ENCODE measurements around the gene LRP1.

LRP1 gene

GRCh38 chr12:57182918-57183575 lies 54.8 kb downstream of the LRP1 start:
- no peak for TF ChIP-seq EZH2phosphoT487 (IDR thresholded peaks at IDR 0.05; ENCODE audit: borderline replicate concordance)
- peak; percentile 93 for TF ChIP-seq CTCF (conservative IDR thresholded peaks at IDR 0.05; ENCODE audit: low read length)
- Histone ChIP-seq H4K20me1 (ENCODE audit: insufficient read depth, low read length, poor library complexity, severe bottlenecking) (no peaks in the 10 kb centered on the region), H3K27me3 (ENCODE audit: insufficient read depth, low read length, poor library complexity, severe bottlenecking) (no peaks in the 10 kb centered on the region), H3K9me3 (ENCODE audit: insufficient read depth, low read depth, low read length) (no peaks in the 10 kb centered on the region), H3K9me2 (replicated peaks; ENCODE audit: low read depth, low read length) (no peaks in the 10 kb centered on the region), H3F3A (ENCODE audit: low read depth) (no peaks in the 10 kb centered on the region), H3K4me1 (ENCODE audit: insufficient read depth, low read length, poor library complexity, severe bottlenecking) (no peaks in the 10 kb centered on the region), H3K9ac (ENCODE audit: low read depth, low read length, poor library complexity, severe bottlenecking) (no peak overlapping the region), H2AFZ (ENCODE audit: low read length) (no peak overlapping the region), H3K4me2 (ENCODE audit: low read depth, low read length, poor library complexity, severe bottlenecking) (no peak overlapping the region), H3K36me3 (ENCODE audit: insufficient read depth, low read length) (no peaks in the 10 kb centered on the region), H3K79me2 (ENCODE audit: insufficient read depth, low read length) (no peaks in the 10 kb centered on the region), H3K4me3 (ENCODE audit: low read length, poor library complexity, severe bottlenecking) (no peak overlapping the region)

- Histone ChIP-seq H3K4me3 (ENCODE audit: low read length, poor library complexity, severe bottlenecking) (no peak overlapping the region), H3K9ac (ENCODE audit: low read depth, low read length, poor library complexity, severe bottlenecking) (no peak overlapping the region), H3K4me2 (ENCODE audit: low read depth, low read length, poor library complexity, severe bottlenecking) (no peak overlapping the region), H3K36me3 (ENCODE audit: insufficient read depth, low read length) (no peaks in the 10 kb centered on the region), H3K9me2 (replicated peaks; ENCODE audit: low read depth, low read length) (no peaks in the 10 kb centered on the region), H2AFZ (ENCODE audit: low read length) (no peak overlapping the region), H4K20me1 (ENCODE audit: insufficient read depth, low read length, poor library complexity, severe bottlenecking) (no peaks in the 10 kb centered on the region), H3K27me3 (ENCODE audit: insufficient read depth, low read length, poor library complexity, severe bottlenecking) (no peaks in the 10 kb centered on the region), H3K9me3 (ENCODE audit: insufficient read depth, low read depth, low read length) (no peaks in the 10 kb centered on the region), H3F3A (ENCODE audit: low read depth) (no peaks in the 10 kb centered on the region), H3K4me1 (ENCODE audit: insufficient read depth, low read length, poor library complexity, severe bottlenecking) (no peaks in the 10 kb centered on the region), H3K79me2 (ENCODE audit: insufficient read depth, low read length) (no peaks in the 10 kb centered on the region)
- TF ChIP-seq EZH2phosphoT487 (IDR thresholded peaks at IDR 0.05; ENCODE audit: borderline replicate concordance) (no peak), CTCF (conservative IDR thresholded peaks at IDR 0.05; ENCODE audit: low read length) (no peak)
These were observed 55.8 kb downstream of the LRP1 start for GRCh38 chr12:57183939-57184725.

DNA sequence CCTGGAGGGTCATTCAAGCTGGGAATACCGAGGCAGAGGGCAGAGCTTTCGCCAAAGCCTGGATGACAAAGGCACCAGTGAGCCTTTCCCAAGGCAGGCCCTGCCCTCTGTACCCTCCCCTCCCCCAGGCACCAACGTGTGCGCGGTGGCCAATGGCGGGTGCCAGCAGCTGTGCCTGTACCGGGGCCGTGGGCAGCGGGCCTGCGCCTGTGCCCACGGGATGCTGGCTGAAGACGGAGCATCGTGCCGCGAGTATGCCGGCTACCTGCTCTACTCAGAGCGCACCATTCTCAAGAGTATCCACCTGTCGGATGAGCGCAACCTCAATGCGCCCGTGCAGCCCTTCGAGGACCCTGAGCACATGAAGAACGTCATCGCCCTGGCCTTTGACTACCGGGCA lies 57.1 kb downstream of the LRP1 start:
- no peak overlapping the region for H3K9ac ChIP-seq (ENCODE audit: low read depth, low read length, poor library complexity, severe bottlenecking)
- H3K27me3 ChIP-seq (ENCODE audit: insufficient read depth, low read length, poor library complexity, severe bottlenecking) = no peaks in the 10 kb centered on the region
- no peaks in the 10 kb centered on the region for H4K20me1 ChIP-seq (ENCODE audit: insufficient read depth, low read length, poor library complexity, severe bottlenecking)
- no peaks in the 10 kb centered on the region for H3K4me1 ChIP-seq (ENCODE audit: insufficient read depth, low read length, poor library complexity, severe bottlenecking)
- no peak overlapping the region for H3K4me2 ChIP-seq (ENCODE audit: low read depth, low read length, poor library complexity, severe bottlenecking)
- H3K36me3 ChIP-seq (ENCODE audit: insufficient read depth, low read length) = no peaks in the 10 kb centered on the region
- no peaks in the 10 kb centered on the region for H3K79me2 ChIP-seq (ENCODE audit: insufficient read depth, low read length)
- no peak overlapping the region for H3K4me3 ChIP-seq (ENCODE audit: low read length, poor library complexity, severe bottlenecking)
- H3K9me3 ChIP-seq (ENCODE audit: insufficient read depth, low read depth, low read length) = no peaks in the 10 kb centered on the region
- no peak overlapping the region for H2AFZ ChIP-seq (ENCODE audit: low read length)
- no peaks in the 10 kb centered on the region for H3F3A ChIP-seq (ENCODE audit: low read depth)
- TF ChIP-seq EZH2phosphoT487 (IDR thresholded peaks at IDR 0.05; ENCODE audit: borderline replicate concordance) (no peak), CTCF (conservative IDR thresholded peaks at IDR 0.05; ENCODE audit: low read length) (no peak)
- H3K9me2 ChIP-seq (replicated peaks; ENCODE audit: low read depth, low read length) = no peaks in the 10 kb centered on the region

Data from Loucy (cell line).